Suprapubic skin (tissue), 4 donors: ENCODE results near the gene INPP5K.
A peak's percentile ranks its signal among the peaks of the same experiment; 100 is the strongest.

Experiments
- EP300 ChIP-seq: sonication (generic); formaldehyde crosslinking; IDR thresholded peaks from one replicate; pipeline ENCODE4 v1.6.1; 2017; ENCODE audit warnings: antibody characterized with exemption
- POLR2A ChIP-seq, 2 donors: fragments of 450-650 bp; IDR thresholded peaks; one replicate each; pipeline ENCODE4 v1.6.1; 2017; ENCODE audit warnings: antibody characterized with exemption in 2 of 2, mild to moderate bottlenecking in 2 of 2, moderate library complexity in 2 of 2
- POLR2AphosphoS5 ChIP-seq, 3 donors: sonication (generic); formaldehyde crosslinking; IDR thresholded peaks; one replicate each; pipeline ENCODE4 v1.6.1; 2017; ENCODE audit warnings: antibody characterized with exemption in 3 of 3
- TF ChIP-seq, protein P1 (sequence below), 2 donors: fragments of 200-600 bp in 1 of 2; fragments of 450-650 bp in 1 of 2; sonication (generic) in 1 of 2; IDR thresholded peaks; one replicate each; pipeline ENCODE4 v1.5.1; 2016 to 2019; ENCODE audit warnings: antibody characterized with exemption in 2 of 2, mild to moderate bottlenecking in 1 of 2, moderate library complexity in 1 of 2

DNA sequence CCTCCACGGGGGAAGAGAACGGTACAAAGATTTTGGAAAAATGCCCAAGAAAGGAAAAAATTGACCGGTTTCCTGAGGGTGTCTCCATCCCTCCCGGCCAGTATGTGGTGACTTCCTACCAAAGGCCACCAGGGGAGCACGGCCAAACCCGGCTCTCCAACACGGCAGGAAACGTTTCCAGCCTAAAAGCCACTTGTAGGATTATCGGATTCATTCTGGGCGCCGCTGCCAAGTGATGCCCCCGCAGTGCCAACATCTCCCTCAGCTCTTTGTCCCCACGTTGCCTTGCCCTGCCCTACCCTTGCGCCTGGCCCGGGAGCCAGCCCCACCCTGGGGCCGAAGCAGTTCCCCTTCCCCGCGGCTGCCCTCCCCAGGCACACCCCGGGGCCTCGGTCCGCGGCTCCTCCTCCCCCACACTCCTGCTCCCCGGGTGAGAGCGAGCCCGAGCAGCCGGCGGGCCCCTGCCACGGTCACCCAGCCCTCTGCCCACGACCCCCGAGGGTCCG lies 61.1 kb downstream of the INPP5K start:
- TF ChIP-seq POLR2AphosphoS5 (IDR thresholded peaks at IDR 0.05) (no peak), POLR2A (IDR thresholded peaks at IDR 0.05) (no peak), EP300 (no peak)
- TF ChIP-seq, protein P1, sequence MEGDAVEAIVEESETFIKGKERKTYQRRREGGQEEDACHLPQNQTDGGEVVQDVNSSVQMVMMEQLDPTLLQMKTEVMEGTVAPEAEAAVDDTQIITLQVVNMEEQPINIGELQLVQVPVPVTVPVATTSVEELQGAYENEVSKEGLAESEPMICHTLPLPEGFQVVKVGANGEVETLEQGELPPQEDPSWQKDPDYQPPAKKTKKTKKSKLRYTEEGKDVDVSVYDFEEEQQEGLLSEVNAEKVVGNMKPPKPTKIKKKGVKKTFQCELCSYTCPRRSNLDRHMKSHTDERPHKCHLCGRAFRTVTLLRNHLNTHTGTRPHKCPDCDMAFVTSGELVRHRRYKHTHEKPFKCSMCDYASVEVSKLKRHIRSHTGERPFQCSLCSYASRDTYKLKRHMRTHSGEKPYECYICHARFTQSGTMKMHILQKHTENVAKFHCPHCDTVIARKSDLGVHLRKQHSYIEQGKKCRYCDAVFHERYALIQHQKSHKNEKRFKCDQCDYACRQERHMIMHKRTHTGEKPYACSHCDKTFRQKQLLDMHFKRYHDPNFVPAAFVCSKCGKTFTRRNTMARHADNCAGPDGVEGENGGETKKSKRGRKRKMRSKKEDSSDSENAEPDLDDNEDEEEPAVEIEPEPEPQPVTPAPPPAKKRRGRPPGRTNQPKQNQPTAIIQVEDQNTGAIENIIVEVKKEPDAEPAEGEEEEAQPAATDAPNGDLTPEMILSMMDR (IDR thresholded peaks at IDR 0.05): peak; percentile 45 to 47
